H1 (cell line): Measurements from ENCODE around the gene NOTCH2. TPM values are rescaled to one million over a fixed set of nuclear protein-coding genes. Genes with fewer than 3 reads are reported as not detected.

Source experiments
- CTCF ChIA-PET: fragments of 300-600 bp; sonication (Branson Sonifier 250); formaldehyde crosslinking; loops from one replicate; lab custom pipeline; 2021; ENCODE audit not compliant: partially characterized antibody; lab: Charles Lee
- POLR2A ChIA-PET: fragments of 300-600 bp; sonication (Branson Sonifier 250); formaldehyde crosslinking; loops from one replicate; lab custom pipeline; 2021; ENCODE audit warnings: inconsistent platforms; ENCODE audit not compliant: partially characterized antibody; lab: Charles Lee
- DNase-seq, 2 experiments: peaks; one replicate each; pipeline versions ENCODE4 v3.0.0 to v3.0.0-alpha.2; 2010 to 2022; ENCODE audit warnings: low spot score in 2 of 2, low read depth in 1 of 2, mixed read lengths in 1 of 2
- FAIRE-seq: peaks from 2 replicates; lab custom pipeline; 2011; peaks lifted over from hg19 to GRCh38; lab: Jason Lieb, UNC
- H2AFZ ChIP-seq: 2 replicates; pipeline ENCODE4 v1.8.1; 2012; ENCODE audit warnings: low read length, inconsistent platforms
- H2AK5ac ChIP-seq: 2 replicates; pipeline ENCODE4 v1.6.1; 2013; ENCODE audit warnings: low read depth, low read length
- H2BK120ac ChIP-seq: replicated peaks from 2 replicates; pipeline ENCODE3; 2013; ENCODE audit warnings: low read depth, low read length, inconsistent platforms
- H2BK12ac ChIP-seq: 2 replicates; pipeline ENCODE4 v1.6.1; 2013; ENCODE audit warnings: low read depth, low read length
- H2BK15ac ChIP-seq: 2 replicates; pipeline ENCODE4 v1.6.1; 2013; ENCODE audit warnings: low read length
- H2BK20ac ChIP-seq: 2 replicates; pipeline ENCODE4 v1.6.1; 2013; ENCODE audit warnings: low read length
- H2BK5ac ChIP-seq: 2 replicates; pipeline ENCODE4 v1.6.1; 2013; ENCODE audit warnings: low read depth, low read length
- H3K14ac ChIP-seq: 2 replicates; pipeline ENCODE4 v1.6.1; 2013; ENCODE audit warnings: inconsistent platforms; ENCODE audit not compliant: insufficient read length
- H3K18ac ChIP-seq: 2 replicates; pipeline ENCODE4 v1.6.1; 2013; ENCODE audit warnings: low read length; ENCODE audit errors: extremely low read depth
- H3K23ac ChIP-seq: 2 replicates; pipeline ENCODE4 v1.6.1; 2013; ENCODE audit warnings: inconsistent platforms; ENCODE audit not compliant: insufficient read length
- H3K23me2 ChIP-seq: 2 replicates; pipeline ENCODE4 v1.6.1; 2013; ENCODE audit warnings: low read depth, low read length
- H3K27ac ChIP-seq: 2 replicates; pipeline ENCODE4 v1.6.1; 2011; ENCODE audit warnings: low read depth, low read length, inconsistent platforms
- H3K27me3 ChIP-seq, 4 experiments: replicated peaks in 1 of 4; 1 replicate in 1 of 4; 2 replicates in 3 of 4; pipeline versions ENCODE4 v1.6.1 to v1.8.1; 2011 to 2013; ENCODE audit warnings: low read length in 3 of 4, mild to moderate bottlenecking in 3 of 4, inconsistent platforms in 2 of 4, mixed read lengths in 2 of 4, moderate library complexity in 1 of 4; ENCODE audit not compliant: control insufficient read depth in 3 of 4, insufficient read depth in 3 of 4; ENCODE audit errors: extremely low read depth in 1 of 4
- H3K36me3 ChIP-seq, 4 experiments: 2 replicates each; pipeline versions ENCODE4 v1.6.1 to v1.8.1; 2011 to 2013; ENCODE audit warnings: mild to moderate bottlenecking in 4 of 4, low read length in 3 of 4, moderate library complexity in 2 of 4, control low read depth in 1 of 4, inconsistent platforms in 1 of 4; ENCODE audit not compliant: insufficient read depth in 4 of 4, control insufficient read depth in 2 of 4
- H3K4ac ChIP-seq: replicated peaks from 2 replicates; pipeline ENCODE3; 2013; ENCODE audit warnings: low read length, low read depth, mixed read lengths, inconsistent platforms; ENCODE audit not compliant: insufficient read length
- H3K4me1 ChIP-seq, 4 experiments: replicated peaks in 1 of 4; 1 replicate in 1 of 4; 2 replicates in 3 of 4; pipeline versions ENCODE4 v1.6.1 to v1.8.1; 2011 to 2013; ENCODE audit warnings: low read length in 3 of 4, inconsistent platforms in 2 of 4, mixed read lengths in 1 of 4; ENCODE audit not compliant: insufficient read depth in 4 of 4, control insufficient read depth in 3 of 4
- H3K4me2 ChIP-seq, 2 experiments: 2 replicates each; pipeline versions ENCODE4 v1.6.1 to v1.8.1; 2011 to 2013; ENCODE audit warnings: low read depth in 2 of 2, low read length in 2 of 2, control low read depth in 1 of 2, inconsistent platforms in 1 of 2, mild to moderate bottlenecking in 1 of 2; ENCODE audit not compliant: insufficient read depth in 1 of 2
- H3K4me3 ChIP-seq, 4 experiments: fragments of 200-600, 300-600 bp in 1 of 4; sonication (generic), shearing (Covaris generic), sonication (Bioruptor Twin) in 1 of 4; 2 replicates each; pipeline versions ENCODE4 v1.5.1 to v1.8.1; 2011 to 2016; ENCODE audit warnings: low read length in 4 of 4, low read depth in 3 of 4, control low read depth in 2 of 4, inconsistent platforms in 2 of 4, mild to moderate bottlenecking in 2 of 4, mixed read lengths in 1 of 4, moderate library complexity in 1 of 4; ENCODE audit not compliant: insufficient read depth in 2 of 4; ENCODE audit errors: extremely low read depth in 1 of 4
- H3K56ac ChIP-seq: replicated peaks from 2 replicates; pipeline ENCODE3; 2013; ENCODE audit warnings: low read depth, mild to moderate bottlenecking, mixed read lengths, low read length, inconsistent platforms; ENCODE audit not compliant: insufficient read length
- H3K79me1 ChIP-seq: 2 replicates; pipeline ENCODE4 v1.6.1; 2013; ENCODE audit warnings: low read depth, low read length, control low read depth
- H3K79me2 ChIP-seq, 2 experiments: 2 replicates each; pipeline versions ENCODE4 v1.6.1 to v1.8.1; 2012 to 2013; ENCODE audit warnings: low read length in 2 of 2, mild to moderate bottlenecking in 2 of 2, inconsistent platforms in 1 of 2; ENCODE audit not compliant: insufficient read depth in 2 of 2, control insufficient read depth in 1 of 2
- H3K9ac ChIP-seq, 4 experiments: replicated peaks in 1 of 4; 1 replicate in 1 of 4; 2 replicates in 3 of 4; pipeline versions ENCODE4 v1.6.1 to v1.8.1; 2011 to 2013; ENCODE audit warnings: low read depth in 3 of 4, low read length in 3 of 4, control low read depth in 2 of 4, mild to moderate bottlenecking in 2 of 4, moderate library complexity in 2 of 4, inconsistent platforms in 1 of 4; ENCODE audit errors: extremely low read depth in 1 of 4
- H3K9me3 ChIP-seq, 2 experiments: 2 replicates each; pipeline versions ENCODE4 v1.6.1 to v1.8.1; 2012 to 2013; ENCODE audit warnings: mild to moderate bottlenecking in 2 of 2, moderate library complexity in 2 of 2, control low read depth in 1 of 2, inconsistent platforms in 1 of 2, low read depth in 1 of 2, low read length in 1 of 2, mixed read lengths in 1 of 2; ENCODE audit not compliant: insufficient read depth in 2 of 2
- H4K20me1 ChIP-seq, 2 experiments: replicated peaks in 1 of 2; 2 replicates each; pipeline versions ENCODE3 to v1.8.1; 2011 to 2013; ENCODE audit warnings: inconsistent platforms in 2 of 2, low read length in 2 of 2, mild to moderate bottlenecking in 1 of 2; ENCODE audit not compliant: insufficient read depth in 2 of 2, control insufficient read depth in 1 of 2
- H4K5ac ChIP-seq: 2 replicates; pipeline ENCODE4 v1.6.1; 2013; ENCODE audit warnings: low read length, low read depth, mixed read lengths, inconsistent platforms; ENCODE audit not compliant: insufficient read length
- H4K8ac ChIP-seq: 2 replicates; pipeline ENCODE4 v1.8.0; 2013; ENCODE audit warnings: mild to moderate bottlenecking, moderate library complexity, low read length, inconsistent platforms; ENCODE audit not compliant: insufficient read depth; ENCODE audit errors: extremely low read depth
- H4K91ac ChIP-seq: replicated peaks from 2 replicates; pipeline ENCODE3; 2013; ENCODE audit warnings: low read length, mixed read lengths, inconsistent platforms; ENCODE audit not compliant: insufficient read length
- BACH1 ChIP-seq: IDR thresholded peaks from 2 replicates; pipeline ENCODE4 v1.6.1; 2012; ENCODE audit warnings: low read length, improper control_type of control experiment
- CEBPB ChIP-seq: IDR thresholded peaks from 2 replicates; pipeline ENCODE4 v1.6.1; 2012; ENCODE audit warnings: low read depth, low read length
- CHD2 ChIP-seq: IDR thresholded peaks from 2 replicates; pipeline ENCODE4 v1.6.1; 2012; ENCODE audit warnings: low read length, improper control_type of control experiment
- FOSL1 ChIP-seq: IDR thresholded peaks from 2 replicates; pipeline ENCODE4 v1.6.1; 2011; ENCODE audit warnings: mild to moderate bottlenecking, low read depth, low read length, moderate library complexity; ENCODE audit not compliant: insufficient read depth
- GABPA ChIP-seq: IDR thresholded peaks from 2 replicates; pipeline ENCODE4 v1.6.1; 2011; ENCODE audit warnings: mild to moderate bottlenecking, low read length, moderate library complexity, borderline replicate concordance; ENCODE audit not compliant: insufficient read depth
- GTF2F1 ChIP-seq: IDR thresholded peaks from 2 replicates; pipeline ENCODE4 v1.6.1; 2012; ENCODE audit warnings: low read depth, low read length, improper control_type of control experiment, borderline replicate concordance
- JUND ChIP-seq: IDR thresholded peaks from 2 replicates; pipeline ENCODE4 v1.6.1; 2011; ENCODE audit warnings: mild to moderate bottlenecking, improper control_type of control experiment, low read length
- NANOG ChIP-seq: IDR thresholded peaks from 2 replicates; pipeline ENCODE4 v1.6.1; 2011; ENCODE audit warnings: low read length, low read depth, mild to moderate bottlenecking, inconsistent platforms; ENCODE audit not compliant: insufficient read depth, poor library complexity, severe bottlenecking
- PHF8 ChIP-seq: fragments of 200-600 bp; sonication (generic); conservative IDR thresholded peaks from 2 replicates; pipeline ENCODE4 v1.7.1; 2012; ENCODE audit warnings: low read depth, mild to moderate bottlenecking, inconsistent platforms, low read length, moderate library complexity
- POLR2AphosphoS5 ChIP-seq: IDR thresholded peaks from 2 replicates; pipeline ENCODE4 v1.6.1; 2011; ENCODE audit warnings: low read depth, low read length
- RXRA ChIP-seq: IDR thresholded peaks from 2 replicates; pipeline ENCODE4 v1.6.1; 2011; ENCODE audit warnings: low read depth, mild to moderate bottlenecking, low read length, moderate library complexity; ENCODE audit not compliant: insufficient read depth
- SIN3A ChIP-seq, 2 experiments: IDR thresholded peaks in 1 of 2; conservative IDR thresholded peaks in 1 of 2; 2 replicates each; pipeline ENCODE4 v1.6.1; 2011 to 2012; ENCODE audit warnings: low read length in 2 of 2, improper control_type of control experiment in 1 of 2, low read depth in 1 of 2, mild to moderate bottlenecking in 1 of 2
- SRF ChIP-seq: IDR thresholded peaks from 2 replicates; pipeline ENCODE4 v1.6.1; 2011; ENCODE audit warnings: mild to moderate bottlenecking, low read depth, low read length, moderate library complexity
- SUZ12 ChIP-seq: fragments of 200-600 bp; sonication (generic); IDR thresholded peaks from 2 replicates; pipeline ENCODE4 v1.6.1; 2012; ENCODE audit warnings: mild to moderate bottlenecking, inconsistent platforms, low read length, moderate library complexity, mixed read lengths
- YY1 ChIP-seq: IDR thresholded peaks from 2 replicates; pipeline ENCODE4 v1.6.1; 2011; ENCODE audit warnings: low read depth, mild to moderate bottlenecking, low read length
- WGBS, 2 experiments: shearing (Covaris generic) in 1 of 2; methylation state at CpG; one replicate each; pipeline versions ENCODE4 v1.1.6 to v1.1.7; 2013 to 2015; ENCODE audit warnings: low lambda C conversion rate in 2 of 2, mixed read lengths in 2 of 2, inconsistent platforms in 1 of 2, low coverage in 1 of 2, missing lambda C conversion rate in 1 of 2; ENCODE audit not compliant: insufficient replicate concordance in 2 of 2, insufficient coverage in 1 of 2, insufficient read length in 1 of 2; ENCODE audit errors: extremely low coverage in 1 of 2, missing lambda C conversion rate in 1 of 2; 5-methylcytosine and 5-hydroxymethylcytosine counted together
- polyA plus RNA-seq, 7 experiments: library from polyadenylated mRNA; depleted of rRNA in 3 of 7; stranded (reverse) in 5 of 7; unstranded in 2 of 7; fragments of >200 nt in 5 of 7; fragments of 200-250 nt in 2 of 7; gene quantifications; 1 replicate in 5 of 7; 2 replicates in 1 of 7; 4 replicates in 1 of 7; pipeline versions ENCODE4 v1.2.1 to v1.2.3, GENCODE V29; 2011 to 2013; ENCODE audit warnings: missing spikeins in 2 of 7, mixed read lengths in 2 of 7
- total RNA-seq: library from RNA; stranded (reverse); fragmentation: NEBNext Ultra II Directional; extraction: Animal tissue kit (Norgen Biotek cat#: 25700); gene quantifications from 2 replicates; pipeline ENCODE4 v1.2.1, GENCODE V29; 2021

Gene NOTCH2
- total and polyA plus RNA-seq, 2 of the 8 experiments (the other 6 are each of a cell fraction or from before 2014, with no cell fraction given): 17.7 to 63.0 TPM

- no peak overlapping the region for H2AFZ ChIP-seq
- H3K23ac ChIP-seq: no peak overlapping the region
- H3K79me2 ChIP-seq: no peaks in the 10 kb centered on the region
- H3K4me3 ChIP-seq: no peak overlapping the region
- H3K56ac ChIP-seq: no peak overlapping the region
- no peak overlapping the region for H2BK15ac ChIP-seq
- no peak overlapping the region for H2BK120ac ChIP-seq
- H3K9me3 ChIP-seq: no peaks in the 10 kb centered on the region
- no peaks in the 10 kb centered on the region for H4K20me1 ChIP-seq
- H3K18ac ChIP-seq: no peak overlapping the region
- H2BK20ac ChIP-seq: no peak overlapping the region
- ChIA-PET POLR2A (no interaction called here), CTCF (interaction anchor here (0.7 to 1.7 kb wide), 4 partner anchors 10 to 47 kb away, joined by 3 to 5 read pairs (median 4); partner anchors contain the start of gene ADAM30)
- no peak overlapping the region for H2BK12ac ChIP-seq
- 86% methylated on average over 2 of the region's 2 CpGs; no CpG with 5 or more reads in 1 of the 2 experiments for WGBS, 2 experiments
- H3K4me2 ChIP-seq: no peak overlapping the region
- DNase-seq (no peak), FAIRE-seq (no peak)
- H3K4ac ChIP-seq: no peak overlapping the region
- no peaks in the 10 kb centered on the region for H3K79me1 ChIP-seq
- H3K23me2 ChIP-seq: no peaks in the 10 kb centered on the region
- no peaks in the 10 kb centered on the region for H3K27me3 ChIP-seq
- H3K9ac ChIP-seq: no peak overlapping the region
- no peak overlapping the region for H2BK5ac ChIP-seq
- H2AK5ac ChIP-seq: no peak overlapping the region
- no peak overlapping the region for H4K91ac ChIP-seq
- H4K5ac ChIP-seq: no peak overlapping the region
- H4K8ac ChIP-seq: no peak overlapping the region
- no peak overlapping the region for H3K14ac ChIP-seq
- H3K4me1 ChIP-seq: no peaks in the 10 kb centered on the region
- H3K27ac ChIP-seq: no peak overlapping the region
- peaks cover 0 to 2% (median under 1%) of the 10 kb centered on the region in 4 experiments; a peak in 4 of 8 replicates for H3K36me3 ChIP-seq
- TF ChIP-seq FOSL1 (no peak), JUND (no peak), GTF2F1 (no peak), GABPA (no peak), YY1 (no peak), BACH1 (no peak), RXRA (no peak), SUZ12 (no peak), NANOG (no peak), CHD2 (no peak), POLR2AphosphoS5 (no peak), CEBPB (no peak), PHF8 (no peak), SIN3A (conservative IDR thresholded peaks at IDR 0.05 in 1 of 2, IDR thresholded peaks at IDR 0.05 in 1 of 2; ENCODE audit: low read depth in 1 of 2, low read length in 2 of 2) (no peak), SRF (no peak)
Observed at GRCh38 chr1:119943216-119943615, 126.2 kb downstream of the NOTCH2 start.
